Panc1 (cell line): ENCODE results near the gene RPH3AL.

Experiments used
- SIN3A ChIP-seq: IDR thresholded peaks from 2 replicates; pipeline ENCODE4 v1.6.1; 2012; ENCODE audit warnings: low read depth, mild to moderate bottlenecking, low read length, moderate library complexity, borderline replicate concordance; ENCODE audit not compliant: insufficient read depth
- TF ChIP-seq, protein P1 (sequence below), 2 experiments: IDR thresholded peaks; 2 replicates each; pipeline ENCODE4 v1.6.1; 2011 to 2012; ENCODE audit warnings: low read depth in 2 of 2, control low read depth in 1 of 2, low read length in 1 of 2, mild to moderate bottlenecking in 1 of 2, moderate library complexity in 1 of 2; ENCODE audit not compliant: insufficient read depth in 1 of 2
- TF ChIP-seq, protein P2 (sequence below): fragments of 450-650 bp; IDR thresholded peaks from 2 replicates; pipeline ENCODE4 v1.5.1; 2017; ENCODE audit warnings: mild to moderate bottlenecking

DNA sequence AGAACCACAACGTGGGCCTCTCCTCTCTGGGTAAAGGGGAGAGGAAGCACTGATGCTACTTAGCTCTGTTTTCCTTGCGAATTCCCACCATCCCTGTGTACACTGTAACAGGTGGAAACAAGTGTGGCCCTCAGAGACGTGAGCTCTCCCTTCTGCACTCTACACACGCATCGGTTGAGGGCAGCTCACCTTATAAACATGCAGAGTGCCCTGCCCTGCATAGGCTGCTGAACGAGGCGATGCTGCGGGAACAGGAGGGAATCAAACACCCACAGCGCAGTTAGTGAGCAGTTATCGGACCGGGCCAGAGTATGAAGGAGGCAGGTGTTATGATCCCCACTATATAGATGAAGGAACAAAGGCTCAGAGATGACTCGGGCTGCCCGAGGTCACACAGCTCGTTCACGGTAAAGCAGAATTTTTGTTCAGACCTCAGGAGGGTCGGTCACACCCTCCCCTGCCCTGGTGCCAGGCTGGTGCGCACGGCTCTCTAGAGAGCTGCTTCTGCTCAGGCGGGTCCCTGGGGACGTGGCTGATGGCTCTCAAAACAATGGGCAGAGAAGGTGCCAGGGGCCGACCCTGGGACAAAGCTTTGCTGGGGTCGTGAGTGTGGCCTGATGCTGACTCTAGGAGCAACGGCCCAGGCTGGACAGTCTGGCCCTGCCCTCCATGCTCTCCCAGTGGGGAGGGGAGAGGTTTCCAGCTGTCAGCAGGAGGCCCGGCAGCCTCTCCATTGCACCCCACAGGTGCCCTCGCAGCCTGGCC, 68.5 kb downstream of the RPH3AL start:
- TF ChIP-seq, protein P1, sequence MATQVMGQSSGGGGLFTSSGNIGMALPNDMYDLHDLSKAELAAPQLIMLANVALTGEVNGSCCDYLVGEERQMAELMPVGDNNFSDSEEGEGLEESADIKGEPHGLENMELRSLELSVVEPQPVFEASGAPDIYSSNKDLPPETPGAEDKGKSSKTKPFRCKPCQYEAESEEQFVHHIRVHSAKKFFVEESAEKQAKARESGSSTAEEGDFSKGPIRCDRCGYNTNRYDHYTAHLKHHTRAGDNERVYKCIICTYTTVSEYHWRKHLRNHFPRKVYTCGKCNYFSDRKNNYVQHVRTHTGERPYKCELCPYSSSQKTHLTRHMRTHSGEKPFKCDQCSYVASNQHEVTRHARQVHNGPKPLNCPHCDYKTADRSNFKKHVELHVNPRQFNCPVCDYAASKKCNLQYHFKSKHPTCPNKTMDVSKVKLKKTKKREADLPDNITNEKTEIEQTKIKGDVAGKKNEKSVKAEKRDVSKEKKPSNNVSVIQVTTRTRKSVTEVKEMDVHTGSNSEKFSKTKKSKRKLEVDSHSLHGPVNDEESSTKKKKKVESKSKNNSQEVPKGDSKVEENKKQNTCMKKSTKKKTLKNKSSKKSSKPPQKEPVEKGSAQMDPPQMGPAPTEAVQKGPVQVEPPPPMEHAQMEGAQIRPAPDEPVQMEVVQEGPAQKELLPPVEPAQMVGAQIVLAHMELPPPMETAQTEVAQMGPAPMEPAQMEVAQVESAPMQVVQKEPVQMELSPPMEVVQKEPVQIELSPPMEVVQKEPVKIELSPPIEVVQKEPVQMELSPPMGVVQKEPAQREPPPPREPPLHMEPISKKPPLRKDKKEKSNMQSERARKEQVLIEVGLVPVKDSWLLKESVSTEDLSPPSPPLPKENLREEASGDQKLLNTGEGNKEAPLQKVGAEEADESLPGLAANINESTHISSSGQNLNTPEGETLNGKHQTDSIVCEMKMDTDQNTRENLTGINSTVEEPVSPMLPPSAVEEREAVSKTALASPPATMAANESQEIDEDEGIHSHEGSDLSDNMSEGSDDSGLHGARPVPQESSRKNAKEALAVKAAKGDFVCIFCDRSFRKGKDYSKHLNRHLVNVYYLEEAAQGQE (IDR thresholded peaks at IDR 0.05; ENCODE audit: insufficient read depth in 1 of 2, low read depth in 2 of 2, low read length in 1 of 2): no peak
- TF ChIP-seq, protein P2, sequence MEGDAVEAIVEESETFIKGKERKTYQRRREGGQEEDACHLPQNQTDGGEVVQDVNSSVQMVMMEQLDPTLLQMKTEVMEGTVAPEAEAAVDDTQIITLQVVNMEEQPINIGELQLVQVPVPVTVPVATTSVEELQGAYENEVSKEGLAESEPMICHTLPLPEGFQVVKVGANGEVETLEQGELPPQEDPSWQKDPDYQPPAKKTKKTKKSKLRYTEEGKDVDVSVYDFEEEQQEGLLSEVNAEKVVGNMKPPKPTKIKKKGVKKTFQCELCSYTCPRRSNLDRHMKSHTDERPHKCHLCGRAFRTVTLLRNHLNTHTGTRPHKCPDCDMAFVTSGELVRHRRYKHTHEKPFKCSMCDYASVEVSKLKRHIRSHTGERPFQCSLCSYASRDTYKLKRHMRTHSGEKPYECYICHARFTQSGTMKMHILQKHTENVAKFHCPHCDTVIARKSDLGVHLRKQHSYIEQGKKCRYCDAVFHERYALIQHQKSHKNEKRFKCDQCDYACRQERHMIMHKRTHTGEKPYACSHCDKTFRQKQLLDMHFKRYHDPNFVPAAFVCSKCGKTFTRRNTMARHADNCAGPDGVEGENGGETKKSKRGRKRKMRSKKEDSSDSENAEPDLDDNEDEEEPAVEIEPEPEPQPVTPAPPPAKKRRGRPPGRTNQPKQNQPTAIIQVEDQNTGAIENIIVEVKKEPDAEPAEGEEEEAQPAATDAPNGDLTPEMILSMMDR: no peak
- no peak for TF ChIP-seq SIN3A
